Nephron (organoid): Measurements from ENCODE around the gene BCL6.
A peak's percentile ranks its signal among the peaks of the same experiment; 100 is the strongest.

ENCODE experiments used
- H3K27ac Mint-ChIP-seq, 3 experiments: 2 replicates each; pipeline ENCODE4 v1.8.0; 2020; ENCODE audit warnings: mixed read lengths in 3 of 3, mild to moderate bottlenecking in 2 of 3, moderate library complexity in 1 of 3
- H3K27me3 Mint-ChIP-seq: 2 replicates; pipeline ENCODE4 v1.8.0; 2021; ENCODE audit warnings: low read depth, mild to moderate bottlenecking, moderate library complexity, mixed read lengths
- H3K36me3 Mint-ChIP-seq: 2 replicates; pipeline ENCODE4 v1.8.0; 2020; ENCODE audit warnings: low read depth, mixed read lengths
- H3K4me1 Mint-ChIP-seq: 2 replicates; pipeline ENCODE4 v1.8.0; 2020; ENCODE audit warnings: mixed read lengths
- H3K4me3 Mint-ChIP-seq, 3 experiments: 2 replicates each; pipeline ENCODE4 v1.8.0; 2020; ENCODE audit warnings: mild to moderate bottlenecking in 3 of 3, mixed read lengths in 3 of 3, moderate library complexity in 2 of 3
- H3K9me3 Mint-ChIP-seq: 2 replicates; pipeline ENCODE4 v1.8.0; 2020; ENCODE audit warnings: mixed read lengths
- TF ChIP-seq, protein P1 (sequence below), 3 experiments: fragments of 200-600 bp; sonication (generic); IDR thresholded peaks; one replicate each; pipeline ENCODE4 v1.5.0; 2021; ENCODE audit warnings: antibody characterized with exemption in 3 of 3; ENCODE audit not compliant: unreplicated experiment in 3 of 3

Gene BCL6

DNA sequence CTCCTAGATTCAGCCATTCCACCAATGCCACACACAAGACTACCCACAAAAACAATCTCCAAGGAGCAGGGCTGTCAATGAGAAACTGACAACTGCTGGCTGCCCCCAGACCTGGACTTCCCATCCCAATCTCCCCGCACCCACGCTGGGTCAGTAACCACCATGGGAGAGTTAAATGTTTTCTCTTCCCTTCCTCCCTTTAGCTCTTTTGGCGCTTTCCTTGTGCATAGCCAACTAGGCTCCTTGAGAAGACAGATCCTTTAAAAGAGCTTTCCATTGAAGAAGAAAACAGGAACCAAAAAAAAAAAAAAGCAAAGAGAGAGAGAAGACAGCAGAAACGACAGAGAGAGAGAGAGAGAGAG, 8.3 kb downstream of the BCL6 start:
- peak overlapping the region; percentile 94 to 98 (median 97) for H3K4me3 Mint-ChIP-seq
- peaks cover 55% of the 10 kb centered on the region for H3K4me1 Mint-ChIP-seq
- TF ChIP-seq, protein P1, sequence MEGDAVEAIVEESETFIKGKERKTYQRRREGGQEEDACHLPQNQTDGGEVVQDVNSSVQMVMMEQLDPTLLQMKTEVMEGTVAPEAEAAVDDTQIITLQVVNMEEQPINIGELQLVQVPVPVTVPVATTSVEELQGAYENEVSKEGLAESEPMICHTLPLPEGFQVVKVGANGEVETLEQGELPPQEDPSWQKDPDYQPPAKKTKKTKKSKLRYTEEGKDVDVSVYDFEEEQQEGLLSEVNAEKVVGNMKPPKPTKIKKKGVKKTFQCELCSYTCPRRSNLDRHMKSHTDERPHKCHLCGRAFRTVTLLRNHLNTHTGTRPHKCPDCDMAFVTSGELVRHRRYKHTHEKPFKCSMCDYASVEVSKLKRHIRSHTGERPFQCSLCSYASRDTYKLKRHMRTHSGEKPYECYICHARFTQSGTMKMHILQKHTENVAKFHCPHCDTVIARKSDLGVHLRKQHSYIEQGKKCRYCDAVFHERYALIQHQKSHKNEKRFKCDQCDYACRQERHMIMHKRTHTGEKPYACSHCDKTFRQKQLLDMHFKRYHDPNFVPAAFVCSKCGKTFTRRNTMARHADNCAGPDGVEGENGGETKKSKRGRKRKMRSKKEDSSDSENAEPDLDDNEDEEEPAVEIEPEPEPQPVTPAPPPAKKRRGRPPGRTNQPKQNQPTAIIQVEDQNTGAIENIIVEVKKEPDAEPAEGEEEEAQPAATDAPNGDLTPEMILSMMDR (IDR thresholded peaks at IDR 0.05; ENCODE audit: unreplicated experiment in 3 of 3): no peak
- peak overlapping the region; percentile 50 to 100 (median 83) for H3K27ac Mint-ChIP-seq
- H3K36me3 Mint-ChIP-seq: peaks cover 11% of the 10 kb centered on the region
- H3K27me3 Mint-ChIP-seq: peaks cover 4% of the 10 kb centered on the region
- no peaks in the 10 kb centered on the region for H3K9me3 Mint-ChIP-seq

DNA sequence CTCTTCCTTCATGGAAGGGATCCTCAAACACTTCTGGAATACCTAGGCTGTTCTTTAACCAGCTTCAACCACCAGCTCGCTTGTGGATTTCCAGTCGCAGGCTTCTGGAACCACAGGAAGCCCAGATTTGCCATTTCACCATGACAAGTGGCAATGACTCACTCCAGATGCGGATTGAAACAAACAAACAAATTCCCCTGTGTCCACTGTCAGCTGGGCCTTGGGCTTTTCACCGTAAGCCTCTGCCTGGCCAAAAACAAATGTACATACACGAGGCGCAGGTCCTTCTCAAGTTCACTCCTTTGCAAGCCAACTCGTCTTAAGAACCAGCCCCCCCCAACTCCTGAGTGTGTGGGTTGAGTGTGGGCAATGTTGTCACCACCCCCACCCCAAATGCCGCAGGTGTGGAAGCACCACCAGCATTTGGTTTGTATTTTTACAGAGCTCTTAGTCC, 8.8 kb downstream of the BCL6 start:
- Mint-ChIP-seq H3K4me1 (peaks cover 50% of the 10 kb centered on the region), H3K36me3 (peaks cover 17% of the 10 kb centered on the region), H3K27me3 (no peaks in the 10 kb centered on the region), H3K27ac (no peak overlapping the region), H3K4me3 (peak overlapping the region; percentile 94 to 98 (median 97)), H3K9me3 (no peaks in the 10 kb centered on the region)
- TF ChIP-seq, protein P1 (IDR thresholded peaks at IDR 0.05; ENCODE audit: unreplicated experiment in 3 of 3): no peak

DNA sequence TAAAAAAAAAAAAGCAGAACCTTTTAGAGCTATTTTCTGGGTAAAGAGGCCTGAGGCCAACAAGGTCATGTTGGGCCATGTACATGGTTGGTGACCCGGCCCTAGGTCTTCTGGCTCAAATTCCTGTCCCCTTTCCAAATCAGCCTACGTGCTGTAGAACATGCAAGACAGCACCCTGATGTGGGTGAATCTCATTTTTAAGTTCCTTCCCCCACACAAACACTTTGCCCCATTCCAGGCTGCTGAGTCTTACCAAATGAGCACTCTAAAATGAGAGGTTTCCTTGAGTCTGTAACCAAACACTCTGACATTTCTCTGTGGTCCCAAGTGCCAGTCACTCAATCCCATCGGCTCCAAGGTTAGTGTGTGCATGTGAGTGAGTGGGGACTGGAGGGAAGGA, 9.4 kb downstream of the BCL6 start:
- Mint-ChIP-seq H3K36me3 (peaks cover 23% of the 10 kb centered on the region), H3K4me3 (peak overlapping the region; percentile 36 to 98 (median 97)), H3K4me1 (peaks cover 44% of the 10 kb centered on the region), H3K27ac (no peak overlapping the region), H3K9me3 (no peaks in the 10 kb centered on the region), H3K27me3 (no peaks in the 10 kb centered on the region)
- TF ChIP-seq, protein P1 (IDR thresholded peaks at IDR 0.05; ENCODE audit: unreplicated experiment in 3 of 3): no peak

DNA sequence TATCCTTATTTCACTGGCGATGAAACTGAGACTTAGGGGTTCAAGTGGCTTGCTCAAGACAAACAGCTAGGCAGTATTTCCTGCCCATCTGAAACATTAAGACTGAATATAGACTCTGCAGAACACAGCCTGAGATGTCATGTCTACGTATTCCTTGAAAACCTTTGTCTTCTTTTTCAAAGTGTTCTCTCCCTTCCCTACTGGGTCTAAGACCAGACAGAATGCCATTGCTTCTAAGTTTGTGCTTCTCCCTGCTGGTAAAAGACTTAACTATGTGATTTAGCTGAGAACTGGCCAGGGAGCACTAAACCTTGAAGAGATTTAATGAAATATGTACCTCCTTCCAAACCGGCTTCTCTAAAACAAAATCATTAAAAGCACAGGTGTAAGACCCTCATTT, 9.9 kb downstream of the BCL6 start:
- Mint-ChIP-seq H3K9me3 (no peaks in the 10 kb centered on the region), H3K4me3 (peak overlapping the region; percentile 36 to 67 (median 41)), H3K36me3 (peaks cover 27% of the 10 kb centered on the region), H3K4me1 (peaks cover 40% of the 10 kb centered on the region), H3K27ac (no peak overlapping the region), H3K27me3 (no peaks in the 10 kb centered on the region)
- TF ChIP-seq, protein P1 (IDR thresholded peaks at IDR 0.05; ENCODE audit: unreplicated experiment in 3 of 3): no peak

DNA sequence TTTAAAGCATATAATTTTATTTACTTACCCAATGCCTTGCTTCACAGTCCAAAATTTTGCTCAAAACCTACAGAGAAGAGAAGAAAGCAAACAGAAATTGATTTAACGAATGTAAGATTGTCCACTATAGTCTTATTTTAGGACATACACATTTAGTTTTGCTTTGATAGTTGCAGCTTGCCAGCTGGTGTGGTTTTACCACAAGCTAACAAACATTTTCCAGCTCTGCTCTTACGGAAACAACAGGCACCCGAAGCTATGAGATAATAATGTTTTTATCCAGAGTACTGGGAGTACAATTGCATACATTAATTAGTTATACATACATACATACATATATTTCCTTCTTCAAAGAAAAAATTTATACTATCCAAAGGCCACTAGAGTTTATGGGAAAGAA, 10.4 kb downstream of the BCL6 start:
- H3K36me3 Mint-ChIP-seq: peaks cover 33% of the 10 kb centered on the region
- TF ChIP-seq, protein P1 (IDR thresholded peaks at IDR 0.05; ENCODE audit: unreplicated experiment in 3 of 3): no peak
- H3K27ac Mint-ChIP-seq: peak overlapping the region in 1 of 3 experiments; percentile 18
- H3K9me3 Mint-ChIP-seq: no peaks in the 10 kb centered on the region
- no peaks in the 10 kb centered on the region for H3K27me3 Mint-ChIP-seq
- H3K4me1 Mint-ChIP-seq: peaks cover 40% of the 10 kb centered on the region
- peak overlapping the region in 1 of 3 experiments; percentile 67 for H3K4me3 Mint-ChIP-seq

DNA sequence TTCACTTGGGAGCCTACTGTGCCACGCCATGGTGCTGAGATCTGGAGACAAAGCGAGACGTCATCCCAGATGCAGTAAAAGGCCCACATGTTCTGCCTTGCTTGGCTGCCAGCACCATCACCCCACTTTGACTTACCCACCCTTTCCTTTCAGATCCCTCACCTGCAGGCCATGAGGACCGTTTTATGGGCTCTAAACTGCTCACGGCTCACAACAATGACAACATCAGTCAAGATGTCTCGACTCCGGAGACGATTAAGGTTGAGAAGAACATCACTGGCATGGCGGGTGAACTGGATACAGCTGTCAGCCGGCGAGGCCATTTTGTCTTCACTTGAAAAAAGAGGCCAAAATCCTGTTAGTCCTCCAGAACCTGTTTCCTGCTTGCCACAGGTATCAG, 11.9 kb downstream of the BCL6 start:
- Mint-ChIP-seq H3K27ac (no peak overlapping the region), H3K27me3 (no peaks in the 10 kb centered on the region), H3K36me3 (peaks cover 45% of the 10 kb centered on the region), H3K9me3 (no peaks in the 10 kb centered on the region), H3K4me1 (peaks cover 30% of the 10 kb centered on the region), H3K4me3 (no peak overlapping the region)
- TF ChIP-seq, protein P1 (IDR thresholded peaks at IDR 0.05; ENCODE audit: unreplicated experiment in 3 of 3): no peak
